HepG2 (cell line): ENCODE results near the gene MLX. TPM values are rescaled to one million over a fixed set of nuclear protein-coding genes. Genes with fewer than 3 reads are reported as not detected.

Experiments
- MAFK ChIP-seq, 2 experiments: IDR thresholded peaks in 1 of 2; conservative IDR thresholded peaks in 1 of 2; 2 replicates each; pipeline ENCODE4 v1.6.1; 2011; ENCODE audit warnings: improper control_type of control experiment in 2 of 2, low read length in 2 of 2
- MXD4 ChIP-seq: IDR thresholded peaks from 2 replicates; pipeline ENCODE4 v1.6.1; 2016; ENCODE audit warnings: mild to moderate bottlenecking, missing biosample characterization, missing genetic modification reagents
- POLR2G ChIP-seq: fragments of 200-400 bp; formaldehyde crosslinking; IDR thresholded peaks from 2 replicates; pipeline ENCODE4 v1.6.1; 2018; ENCODE audit warnings: mild to moderate bottlenecking, low read depth, low read length, moderate library complexity
- PRMT3 ChIP-seq: sonication (generic); formaldehyde crosslinking; IDR thresholded peaks from 2 replicates; pipeline ENCODE4 v1.8.1; 2022; ENCODE audit warnings: low read depth, mild to moderate bottlenecking, moderate library complexity, missing genetic modification reagents, borderline replicate concordance
- RAD51 ChIP-seq: fragments of 450-650 bp; IDR thresholded peaks from 2 replicates; pipeline ENCODE4 v1.6.1; 2016; ENCODE audit warnings: borderline replicate concordance
- REST ChIP-seq, 2 experiments: IDR thresholded peaks; 2 replicates each; pipeline ENCODE4 v1.6.1; 2011 to 2012; ENCODE audit warnings: low read length in 2 of 2, borderline replicate concordance in 1 of 2, low read depth in 1 of 2, mild to moderate bottlenecking in 1 of 2, moderate library complexity in 1 of 2
- SNAPC2 ChIP-seq: sonication (generic); formaldehyde crosslinking; IDR thresholded peaks from 2 replicates; pipeline ENCODE4 v1.8.1; 2022; ENCODE audit warnings: mild to moderate bottlenecking, missing genetic modification reagents
- SUZ12 ChIP-seq: fragments of 150-350 bp; IDR thresholded peaks from 2 replicates; pipeline ENCODE4 v1.6.1; 2014; ENCODE audit warnings: low read depth, low read length
- TARDBP ChIP-seq: sonication (generic); formaldehyde crosslinking; IDR thresholded peaks from 2 replicates; pipeline ENCODE4 v1.8.0; 2022; ENCODE audit warnings: mild to moderate bottlenecking, missing genetic modification reagents
- TEF ChIP-seq: sonication (generic); formaldehyde crosslinking; IDR thresholded peaks from 2 replicates; pipeline ENCODE4 v1.5.0; 2020; ENCODE audit warnings: missing genetic modification reagents
- TIGD3 ChIP-seq: sonication (generic); formaldehyde crosslinking; IDR thresholded peaks from 2 replicates; pipeline ENCODE4 v1.5.1; 2020; ENCODE audit warnings: mild to moderate bottlenecking, missing genetic modification reagents, borderline replicate concordance
- XRCC5 ChIP-seq: fragments of 200-400 bp; formaldehyde crosslinking; optimal IDR thresholded peaks from 2 replicates; pipeline ENCODE3; 2017; ENCODE audit warnings: mild to moderate bottlenecking, low read length
- ZBTB25 ChIP-seq: IDR thresholded peaks from 2 replicates; pipeline ENCODE4 v1.6.1; 2018; ENCODE audit warnings: missing genetic modification reagents
- ZNF496 ChIP-seq: sonication (generic); formaldehyde crosslinking; IDR thresholded peaks from 2 replicates; pipeline ENCODE4 v1.8.1; 2023; ENCODE audit warnings: mild to moderate bottlenecking, moderate library complexity, missing genetic modification reagents; ENCODE audit not compliant: insufficient replicate concordance
- ZNF572 ChIP-seq: sonication (generic); formaldehyde crosslinking; IDR thresholded peaks from 2 replicates; pipeline ENCODE4 v1.5.1; 2020; ENCODE audit warnings: mild to moderate bottlenecking, missing genetic modification reagents
- ZNF614 ChIP-seq: IDR thresholded peaks from 2 replicates; pipeline ENCODE4 v1.6.1; 2018; ENCODE audit warnings: missing biosample characterization, missing genetic modification reagents, inconsistent platforms, borderline replicate concordance
- ZNF883 ChIP-seq: sonication (generic); formaldehyde crosslinking; IDR thresholded peaks from 2 replicates; pipeline ENCODE4 v1.5.1; 2020; ENCODE audit warnings: mild to moderate bottlenecking, missing genetic modification reagents; ENCODE audit errors: not compliant biosample characterization
- ZSCAN29 ChIP-seq: sonication (generic); formaldehyde crosslinking; conservative IDR thresholded peaks from 2 replicates; pipeline ENCODE4 v1.4.0; 2020; ENCODE audit warnings: mild to moderate bottlenecking, missing genetic modification reagents
- polyA plus RNA-seq, 8 experiments: library from polyadenylated mRNA; depleted of rRNA in 3 of 8; stranded (reverse) in 7 of 8; unstranded in 1 of 8; fragments of >200 nt; fragmentation: Illumina TruSeq in 4 of 8; extraction: Trizol in 4 of 8; gene quantifications; 2 replicates each; pipeline versions ENCODE4 v1.2.1 to v1.2.3, GENCODE V29; 2011 to 2016; ENCODE audit warnings: low read depth in 4 of 8, missing spikeins in 1 of 8, mixed read lengths in 1 of 8; ENCODE audit not compliant: insufficient read depth in 1 of 8
- total RNA-seq, 5 experiments: library from RNA; depleted of rRNA; stranded (reverse); fragments of >200 nt; fragmentation: Illumina TruSeq; extraction: Trizol; gene quantifications; 2 replicates each; pipeline ENCODE4 v1.2.3, GENCODE V29; 2016; ENCODE audit warnings: low read depth in 1 of 5

The MLX gene
- total and polyA plus RNA-seq, 2 of the 13 experiments (the other 11 are each of a cell fraction or from before 2014, with no cell fraction given), result 38.9 to 74.4 TPM

GRCh38 chr17:42536048-42536371 is 30.9 kb upstream of the MLX start, which contains the start of gene NAGLU (continued):
- peak; percentile 68; the same call in 1 of the 2 replicates for TF ChIP-seq TARDBP (CRISPR knock-in tag)
- peak in 1 of 2 experiments; percentile 48; a peak in 1 of 4 replicates for TF ChIP-seq REST (IDR thresholded peaks at IDR 0.05; ENCODE audit: borderline replicate concordance in 1 of 2, low read depth in 1 of 2, low read length in 2 of 2)
- no peak for TF ChIP-seq ZSCAN29 (CRISPR knock-in tag)
- no peak for TF ChIP-seq PRMT3 (CRISPR knock-in tag)
- peak; percentile 37 for TF ChIP-seq XRCC5
- no peak for TF ChIP-seq SUZ12
- TF ChIP-seq ZNF572 (CRISPR knock-in tag), result no peak
- TF ChIP-seq TIGD3 (CRISPR knock-in tag), result 0 out of 2 replicates have a peak, but pooled peaks have one; percentile 22
- peak; percentile 88 for TF ChIP-seq TEF (CRISPR knock-in tag)
- peak; percentile 89 for TF ChIP-seq POLR2G
- 0 out of 2 replicates have a peak, but pooled peaks have one; percentile 13 for TF ChIP-seq ZNF614 (CRISPR knock-in tag)
- TF ChIP-seq MAFK (conservative IDR thresholded peaks at IDR 0.05 in 1 of 2, IDR thresholded peaks at IDR 0.05 in 1 of 2; ENCODE audit: low read length in 2 of 2), result no peak
- TF ChIP-seq RAD51, result peak; percentile 71
- TF ChIP-seq SNAPC2 (CRISPR knock-in tag), result 0 out of 2 replicates have a peak, but pooled peaks have one; percentile 46
- peak; percentile 92 for TF ChIP-seq MXD4
- peak; percentile 42 for TF ChIP-seq ZNF883 (CRISPR knock-in tag)
- TF ChIP-seq ZBTB25, result 0 out of 2 replicates have a peak, but pooled peaks have one; percentile 52
- TF ChIP-seq ZNF496 (CRISPR knock-in tag), result no peak
